SK-N-SH treated with all-trans-retinoic acid at 6 μM for 48 hours (cell line): ENCODE results near the gene PPP2R2C.

ENCODE experiments used
- ATAC-seq: fragments of 200-7000 bp; cut with Tn5 transposase; 3 replicates; pipeline ENCODE4 v1.9.1; 2020; ENCODE audit warnings: mild to moderate bottlenecking, moderate library complexity
- ARNTL ChIP-seq: fragments of 450-650 bp; formaldehyde crosslinking; IDR thresholded peaks from 2 replicates; pipeline ENCODE4 v1.5.0; 2020; ENCODE audit warnings: low read depth, mild to moderate bottlenecking, moderate library complexity, borderline replicate concordance
- CSDC2 ChIP-seq: fragments of 250-450 bp; sonication (Bioruptor Pico); IDR thresholded peaks from 2 replicates; pipeline ENCODE4 v1.5.0; 2020; ENCODE audit warnings: mild to moderate bottlenecking, moderate library complexity
- ESRRG ChIP-seq: fragments of 250-450 bp; sonication (Bioruptor Pico); IDR thresholded peaks from 2 replicates; pipeline ENCODE4 v1.6.1; 2021; ENCODE audit warnings: mild to moderate bottlenecking
- OSR1 ChIP-seq: fragments of 250-450 bp; sonication (Bioruptor Pico); IDR thresholded peaks from 2 replicates; pipeline ENCODE4 v1.8.0; 2022; ENCODE audit warnings: moderate library complexity, mild to moderate bottlenecking, inconsistent platforms
- PATZ1 ChIP-seq: fragments of 250-450 bp; sonication (Bioruptor Pico); IDR thresholded peaks from 2 replicates; pipeline ENCODE4 v1.8.0; 2020; ENCODE audit warnings: mild to moderate bottlenecking, moderate library complexity, borderline replicate concordance
- POU6F1 ChIP-seq: fragments of 250-450 bp; sonication (Bioruptor Pico); IDR thresholded peaks from 2 replicates; pipeline ENCODE4 v1.8.0; 2021; ENCODE audit warnings: low read depth, mild to moderate bottlenecking, moderate library complexity, borderline replicate concordance
- PPARA ChIP-seq: fragments of 250-450 bp; sonication (Bioruptor Pico); IDR thresholded peaks from 2 replicates; pipeline ENCODE4 v1.5.0; 2020; ENCODE audit warnings: mild to moderate bottlenecking, borderline replicate concordance
- RARB ChIP-seq: fragments of 250-450 bp; sonication (Bioruptor Pico); IDR thresholded peaks from 2 replicates; pipeline ENCODE4 v1.8.0; 2021; ENCODE audit warnings: mild to moderate bottlenecking, moderate library complexity
- SNAI2 ChIP-seq: fragments of 250-450 bp; sonication (Bioruptor Pico); IDR thresholded peaks from 2 replicates; pipeline ENCODE4 v1.5.0; 2020; ENCODE audit warnings: mild to moderate bottlenecking, moderate library complexity
- TCF4 ChIP-seq: fragments of 250-450 bp; sonication (Bioruptor Pico); IDR thresholded peaks from 2 replicates; pipeline ENCODE4 v1.8.0; 2021; ENCODE audit warnings: mild to moderate bottlenecking, moderate library complexity, borderline replicate concordance
- TOX ChIP-seq: fragments of 250-450 bp; sonication (Bioruptor Pico); IDR thresholded peaks from 2 replicates; pipeline ENCODE4 v1.8.0; 2021; ENCODE audit warnings: mild to moderate bottlenecking, moderate library complexity, borderline replicate concordance
- ZC3H10 ChIP-seq: fragments of 250-450 bp; sonication (Bioruptor Pico); IDR thresholded peaks from 2 replicates; pipeline ENCODE4 v1.5.1; 2021; ENCODE audit warnings: mild to moderate bottlenecking, moderate library complexity
- ZFP3 ChIP-seq: fragments of 250-450 bp; sonication (Bioruptor Pico); IDR thresholded peaks from 2 replicates; pipeline ENCODE4 v1.5.0; 2020; ENCODE audit warnings: mild to moderate bottlenecking, moderate library complexity
- ZFP30 ChIP-seq: fragments of 450-650 bp; formaldehyde crosslinking; IDR thresholded peaks from 2 replicates; pipeline ENCODE4 v1.5.0; 2022; ENCODE audit warnings: mild to moderate bottlenecking, moderate library complexity
- ZNF565 ChIP-seq: fragments of 450-650 bp; formaldehyde crosslinking; conservative IDR thresholded peaks from 2 replicates; pipeline ENCODE4 v1.5.0; 2020; ENCODE audit warnings: low read depth, mild to moderate bottlenecking, moderate library complexity
- ZNF70 ChIP-seq: fragments of 450-650 bp; formaldehyde crosslinking; IDR thresholded peaks from 2 replicates; pipeline ENCODE4 v1.5.0; 2020; ENCODE audit warnings: mild to moderate bottlenecking, moderate library complexity
- ZNF8 ChIP-seq: fragments of 450-650 bp; formaldehyde crosslinking; IDR thresholded peaks from 2 replicates; pipeline ENCODE4 v1.5.0; 2020; ENCODE audit warnings: mild to moderate bottlenecking, moderate library complexity
- TF ChIP-seq, protein P1 (sequence below): fragments of 250-450 bp; sonication (Bioruptor Pico); IDR thresholded peaks from 2 replicates; pipeline ENCODE4 v1.5.1; 2021; ENCODE audit warnings: mild to moderate bottlenecking, moderate library complexity
- TF ChIP-seq, protein P2 (sequence below): fragments of 250-450 bp; sonication (Bioruptor Pico); IDR thresholded peaks from 2 replicates; pipeline ENCODE4 v1.5.0; 2020; ENCODE audit warnings: mild to moderate bottlenecking, moderate library complexity

The PPP2R2C gene

GRCh38 chr4:6279582-6280289, 192.7 kb downstream of the PPP2R2C start (continued):
- TF ChIP-seq PATZ1 (CRISPR knock-in tag), result no peak

GRCh38 chr4:6278801-6279197, 193.6 kb downstream of the PPP2R2C start:
- ATAC-seq, result no peak
- TF ChIP-seq, protein P1, sequence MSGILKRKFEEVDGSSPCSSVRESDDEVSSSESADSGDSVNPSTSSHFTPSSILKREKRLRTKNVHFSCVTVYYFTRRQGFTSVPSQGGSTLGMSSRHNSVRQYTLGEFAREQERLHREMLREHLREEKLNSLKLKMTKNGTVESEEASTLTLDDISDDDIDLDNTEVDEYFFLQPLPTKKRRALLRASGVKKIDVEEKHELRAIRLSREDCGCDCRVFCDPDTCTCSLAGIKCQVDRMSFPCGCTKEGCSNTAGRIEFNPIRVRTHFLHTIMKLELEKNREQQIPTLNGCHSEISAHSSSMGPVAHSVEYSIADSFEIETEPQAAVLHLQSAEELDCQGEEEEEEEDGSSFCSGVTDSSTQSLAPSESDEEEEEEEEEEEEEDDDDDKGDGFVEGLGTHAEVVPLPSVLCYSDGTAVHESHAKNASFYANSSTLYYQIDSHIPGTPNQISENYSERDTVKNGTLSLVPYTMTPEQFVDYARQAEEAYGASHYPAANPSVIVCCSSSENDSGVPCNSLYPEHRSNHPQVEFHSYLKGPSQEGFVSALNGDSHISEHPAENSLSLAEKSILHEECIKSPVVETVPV (CRISPR knock-in tag), result no peak
- TF ChIP-seq ZFP3 (CRISPR knock-in tag), result no peak
- TF ChIP-seq, protein P2, sequence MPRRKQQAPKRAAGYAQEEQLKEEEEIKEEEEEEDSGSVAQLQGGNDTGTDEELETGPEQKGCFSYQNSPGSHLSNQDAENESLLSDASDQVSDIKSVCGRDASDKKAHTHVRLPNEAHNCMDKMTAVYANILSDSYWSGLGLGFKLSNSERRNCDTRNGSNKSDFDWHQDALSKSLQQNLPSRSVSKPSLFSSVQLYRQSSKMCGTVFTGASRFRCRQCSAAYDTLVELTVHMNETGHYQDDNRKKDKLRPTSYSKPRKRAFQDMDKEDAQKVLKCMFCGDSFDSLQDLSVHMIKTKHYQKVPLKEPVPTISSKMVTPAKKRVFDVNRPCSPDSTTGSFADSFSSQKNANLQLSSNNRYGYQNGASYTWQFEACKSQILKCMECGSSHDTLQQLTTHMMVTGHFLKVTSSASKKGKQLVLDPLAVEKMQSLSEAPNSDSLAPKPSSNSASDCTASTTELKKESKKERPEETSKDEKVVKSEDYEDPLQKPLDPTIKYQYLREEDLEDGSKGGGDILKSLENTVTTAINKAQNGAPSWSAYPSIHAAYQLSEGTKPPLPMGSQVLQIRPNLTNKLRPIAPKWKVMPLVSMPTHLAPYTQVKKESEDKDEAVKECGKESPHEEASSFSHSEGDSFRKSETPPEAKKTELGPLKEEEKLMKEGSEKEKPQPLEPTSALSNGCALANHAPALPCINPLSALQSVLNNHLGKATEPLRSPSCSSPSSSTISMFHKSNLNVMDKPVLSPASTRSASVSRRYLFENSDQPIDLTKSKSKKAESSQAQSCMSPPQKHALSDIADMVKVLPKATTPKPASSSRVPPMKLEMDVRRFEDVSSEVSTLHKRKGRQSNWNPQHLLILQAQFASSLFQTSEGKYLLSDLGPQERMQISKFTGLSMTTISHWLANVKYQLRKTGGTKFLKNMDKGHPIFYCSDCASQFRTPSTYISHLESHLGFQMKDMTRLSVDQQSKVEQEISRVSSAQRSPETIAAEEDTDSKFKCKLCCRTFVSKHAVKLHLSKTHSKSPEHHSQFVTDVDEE (CRISPR knock-in tag), result no peak
- TF ChIP-seq, all 23 proteins: peak for 0

GRCh38 chr4:6277935-6278800, 194.2 kb downstream of the PPP2R2C start:
- no peak for TF ChIP-seq ESRRG (CRISPR knock-in tag)
- no peak for TF ChIP-seq PPARA (CRISPR knock-in tag)
- TF ChIP-seq CSDC2 (CRISPR knock-in tag), result no peak
- TF ChIP-seq ZNF70 (CRISPR knock-in tag), result no peak
- TF ChIP-seq RARB (CRISPR knock-in tag), result no peak
- TF ChIP-seq POU6F1 (CRISPR knock-in tag), result no peak
- TF ChIP-seq ZFP30 (CRISPR knock-in tag), result no peak
- TF ChIP-seq TCF4 (CRISPR knock-in tag), result no peak
- TF ChIP-seq ZNF8 (CRISPR knock-in tag), result no peak
- no peak for TF ChIP-seq TOX (CRISPR knock-in tag)
- TF ChIP-seq, protein P1 (CRISPR knock-in tag), result no peak
- no peak for TF ChIP-seq ZNF565
- TF ChIP-seq, protein P2 (CRISPR knock-in tag), result no peak
- no peak for TF ChIP-seq OSR1 (CRISPR knock-in tag)
- no peak for TF ChIP-seq ZC3H10 (CRISPR knock-in tag)
- no peak for TF ChIP-seq ARNTL (CRISPR knock-in tag)
- TF ChIP-seq ZFP3 (CRISPR knock-in tag), result no peak
- TF ChIP-seq SNAI2 (CRISPR knock-in tag), result no peak
- no peak for ATAC-seq
